ENCODE results near the gene APLNR. TPM values are rescaled to one million over a fixed set of nuclear protein-coding genes. Genes with fewer than 3 reads are reported as not detected.
A peak's percentile ranks its signal among the peaks of the same experiment; 100 is the strongest.

The APLNR gene
- total RNA-seq, 1 donor from 2014 or later = not detected

DNA sequence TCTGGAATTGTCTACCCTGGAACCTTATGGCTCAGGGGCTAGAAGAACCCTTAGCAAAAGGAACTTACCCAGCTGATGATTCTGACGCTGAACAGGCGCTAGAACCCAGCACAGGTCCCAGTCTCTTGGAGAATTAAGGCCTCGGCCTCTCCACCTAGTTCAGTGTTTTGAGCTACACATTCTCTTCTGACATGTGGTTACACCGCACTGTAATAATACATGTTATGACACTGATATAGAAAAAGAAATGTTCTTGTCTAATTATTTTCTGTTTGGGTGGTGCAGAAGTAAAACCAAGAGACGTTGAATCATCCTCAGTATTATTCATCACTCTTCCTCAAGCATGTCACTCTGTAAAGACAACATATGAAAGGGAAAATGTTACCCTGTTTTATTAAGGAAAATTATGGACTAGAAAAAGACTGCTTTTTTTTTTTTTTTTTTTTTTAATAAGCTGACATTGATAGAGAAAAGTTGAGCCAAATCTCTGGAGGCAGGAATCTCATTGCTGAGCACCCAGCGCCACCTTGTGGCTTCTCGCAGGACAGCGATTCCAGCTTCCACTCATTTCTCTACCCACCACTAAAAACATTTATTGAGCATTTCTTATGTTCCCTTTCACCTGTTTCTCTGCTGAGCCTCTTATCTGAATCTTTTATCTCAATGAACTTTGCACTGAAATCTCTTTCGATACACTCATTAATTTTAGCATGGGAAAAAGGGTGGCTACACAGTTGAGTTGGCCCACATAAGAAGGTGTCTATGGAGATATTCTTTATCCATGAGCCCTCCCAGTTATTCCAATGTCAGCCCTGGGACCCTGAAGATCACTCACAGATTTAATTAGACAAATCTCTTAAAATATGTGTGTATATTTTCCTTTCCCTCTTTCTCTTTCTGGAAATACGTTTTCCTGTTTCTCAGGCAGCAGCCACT, 12.6 kb upstream of the APLNR start:
- DNase-seq (ENCODE audit: low read depth) (peak; percentile 73), FAIRE-seq (no peak)
- TF ChIP-seq CTCF (IDR thresholded peaks at IDR 0.05; ENCODE audit: insufficient read depth, low read length, severe bottlenecking) = peak; percentile 87
- Histone ChIP-seq H3K4me3 (ENCODE audit: low read depth, low read length) (no peak overlapping the region), H3K27me3 (ENCODE audit: control insufficient read depth, insufficient read depth, low read length) (no peaks in the 10 kb centered on the region), H3K36me3 (ENCODE audit: control insufficient read depth, insufficient read depth, low read length) (no peaks in the 10 kb centered on the region)

DNA sequence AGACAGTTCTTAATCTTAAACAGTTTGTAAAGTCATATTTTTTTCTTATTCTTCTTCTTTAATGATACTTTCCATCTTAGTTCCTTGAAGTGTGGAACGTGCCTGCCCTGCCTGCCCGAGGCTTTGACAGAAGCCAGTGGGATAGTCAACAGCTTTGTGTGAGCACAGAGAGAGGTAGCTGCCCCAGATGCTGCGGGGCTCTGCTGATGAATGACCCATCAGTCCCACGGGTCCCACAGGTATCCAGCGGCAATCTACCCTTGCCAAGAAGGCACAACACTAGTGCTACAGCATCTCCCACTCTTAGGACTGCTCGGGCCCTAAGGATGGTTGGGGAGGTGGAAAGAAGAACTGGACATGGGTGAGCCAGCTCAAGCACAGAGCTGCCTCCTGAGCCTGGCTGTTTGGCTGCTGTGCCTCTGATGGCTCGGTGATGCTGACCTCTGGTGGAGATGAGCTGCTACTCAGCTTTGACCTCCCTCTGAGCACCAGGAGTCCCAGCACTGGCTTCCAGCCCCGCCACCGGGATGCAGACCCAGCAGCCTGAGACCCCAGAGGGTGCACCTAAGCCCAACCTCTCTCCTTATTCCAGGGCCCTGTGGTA, 11.8 kb upstream of the APLNR start:
- DNase-seq (ENCODE audit: low read depth) (peak; percentile 63), FAIRE-seq (peak; percentile 93)
- Histone ChIP-seq H3K36me3 (ENCODE audit: control insufficient read depth, insufficient read depth, low read length) (no peaks in the 10 kb centered on the region), H3K27me3 (ENCODE audit: control insufficient read depth, insufficient read depth, low read length) (no peaks in the 10 kb centered on the region), H3K4me3 (ENCODE audit: low read depth, low read length) (no peak overlapping the region)
- peak; percentile 91 for TF ChIP-seq CTCF (IDR thresholded peaks at IDR 0.05; ENCODE audit: insufficient read depth, low read length, severe bottlenecking)

GRCh38 chr11:57244911-57245310, 7.9 kb upstream of the APLNR start:
- no peak for TF ChIP-seq CTCF (IDR thresholded peaks at IDR 0.05; ENCODE audit: insufficient read depth, low read length, severe bottlenecking)
- FAIRE-seq (no peak), DNase-seq (ENCODE audit: low read depth) (no peak)
- no peaks in the 10 kb centered on the region for H3K36me3 ChIP-seq (ENCODE audit: control insufficient read depth, insufficient read depth, low read length)
- H3K4me3 ChIP-seq (ENCODE audit: low read depth, low read length) = no peak overlapping the region
- H3K27me3 ChIP-seq (ENCODE audit: control insufficient read depth, insufficient read depth, low read length) = no peaks in the 10 kb centered on the region

GRCh38 chr11:57241353-57241972, 4.4 kb upstream of the APLNR start:
- TF ChIP-seq CTCF (IDR thresholded peaks at IDR 0.05; ENCODE audit: insufficient read depth, low read length, severe bottlenecking) = no peak
- no peaks in the 10 kb centered on the region for H3K36me3 ChIP-seq (ENCODE audit: control insufficient read depth, insufficient read depth, low read length)
- DNase-seq (ENCODE audit: low read depth) = no peak
- H3K27me3 ChIP-seq (ENCODE audit: control insufficient read depth, insufficient read depth, low read length) = no peaks in the 10 kb centered on the region
- no peak overlapping the region for H3K4me3 ChIP-seq (ENCODE audit: low read depth, low read length)
- peak; percentile 55 for FAIRE-seq

DNA sequence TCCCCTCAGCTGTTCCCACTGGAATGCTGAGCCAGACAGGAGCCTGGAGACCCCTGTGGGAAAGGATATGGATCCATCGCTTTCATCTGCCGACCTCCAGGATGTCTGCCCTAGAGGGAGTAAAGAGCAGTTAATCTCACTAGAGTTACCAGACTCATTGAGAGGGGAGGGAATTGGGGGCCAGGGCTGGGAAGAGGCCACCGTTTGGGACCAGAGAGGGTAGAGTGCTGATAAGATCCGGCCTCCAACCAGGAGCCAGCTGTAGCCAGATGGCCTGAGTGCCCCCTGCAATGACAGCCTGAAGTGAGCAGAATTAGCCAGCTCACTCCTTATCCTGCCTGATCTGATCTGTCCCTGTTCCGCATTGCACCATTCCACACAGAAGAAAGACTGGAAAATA, 3.7 kb upstream of the APLNR start:
- Histone ChIP-seq H3K4me3 (ENCODE audit: low read depth, low read length) (no peak overlapping the region), H3K27me3 (ENCODE audit: control insufficient read depth, insufficient read depth, low read length) (no peaks in the 10 kb centered on the region), H3K36me3 (ENCODE audit: control insufficient read depth, insufficient read depth, low read length) (no peaks in the 10 kb centered on the region)
- FAIRE-seq (no peak), DNase-seq (ENCODE audit: low read depth) (no peak)
- no peak for TF ChIP-seq CTCF (IDR thresholded peaks at IDR 0.05; ENCODE audit: insufficient read depth, low read length, severe bottlenecking)

All from bronchial epithelial cell (primary cell).